Measurements from ENCODE around the gene HTR3A. TPM values are rescaled to one million over a fixed set of nuclear protein-coding genes. Genes with fewer than 3 reads are reported as not detected.

HTR3A gene
- total and polyA plus RNA-seq, 7 experiments from 2014 or later = not detected

DNA sequence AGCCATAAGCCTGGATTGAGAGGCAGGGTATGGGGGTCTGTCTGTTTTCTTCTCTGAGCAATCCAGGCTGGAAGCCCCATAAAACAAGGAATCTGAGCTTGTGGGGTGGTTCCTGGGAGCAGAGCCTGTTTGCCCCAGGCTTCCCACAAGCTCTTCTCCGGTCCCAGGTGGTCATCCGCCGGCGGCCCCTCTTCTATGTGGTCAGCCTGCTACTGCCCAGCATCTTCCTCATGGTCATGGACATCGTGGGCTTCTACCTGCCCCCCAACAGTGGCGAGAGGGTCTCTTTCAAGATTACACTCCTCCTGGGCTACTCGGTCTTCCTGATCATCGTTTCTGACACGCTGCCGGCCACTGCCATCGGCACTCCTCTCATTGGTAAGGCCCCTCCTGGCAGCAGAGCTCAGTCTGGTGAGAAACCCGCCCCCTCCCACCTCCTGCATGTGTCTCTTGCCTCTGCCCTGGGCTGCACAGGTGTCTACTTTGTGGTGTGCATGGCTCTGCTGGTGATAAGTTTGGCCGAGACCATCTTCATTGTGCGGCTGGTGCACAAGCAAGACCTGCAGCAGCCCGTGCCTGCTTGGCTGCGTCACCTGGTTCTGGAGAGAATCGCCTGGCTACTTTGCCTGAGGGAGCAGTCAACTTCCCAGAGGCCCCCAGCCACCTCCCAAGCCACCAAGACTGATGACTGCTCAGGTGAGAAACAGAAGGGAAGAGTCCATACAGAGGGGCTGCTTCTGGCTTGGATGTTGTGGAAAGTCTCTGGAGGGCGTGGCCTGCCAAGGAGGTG is 11.6 kb downstream of the HTR3A start:
- H3K4me1 ChIP-seq (ENCODE audit: control insufficient read depth in 2 of 2, insufficient read depth in 2 of 2, low read length in 2 of 2) = no peaks in the 10 kb centered on the region
- no peaks in the 10 kb centered on the region for H3K36me3 ChIP-seq (ENCODE audit: control insufficient read depth in 2 of 3, insufficient read depth in 3 of 3, low read length in 3 of 3)
- no peak overlapping the region for H3K27ac ChIP-seq (ENCODE audit: low read depth, low read length)
- no peak for DNase-seq
- H3K9me3 ChIP-seq (ENCODE audit: control insufficient read depth in 2 of 3, low read length in 3 of 3) = no peaks in the 10 kb centered on the region
- ATAC-seq = no peak
- peaks cover 6 to 37% (median 22%) of the 10 kb centered on the region in 5 donors for H3K27me3 Mint-ChIP-seq
- H3K36me3 Mint-ChIP-seq = no peaks in the 10 kb centered on the region
- H3K4me1 Mint-ChIP-seq = peaks cover 0 to 2% (median 0%) of the 10 kb centered on the region in 7 donors
- H3K4me3 ChIP-seq (ENCODE audit: low read length) = no peak overlapping the region
- intact Hi-C loops (cut with micrococcal nuclease) = no loop called here
- H3K27ac Mint-ChIP-seq = no peak overlapping the region
- POLR2A ChIA-PET = no interaction called here
- H3K27me3 ChIP-seq (ENCODE audit: control insufficient read depth in 2 of 2, insufficient read depth in 2 of 2, low read length in 2 of 2) = no peaks in the 10 kb centered on the region
- peaks cover 0 to 5% (median 0%) of the 10 kb centered on the region in 11 donors for H3K9me3 Mint-ChIP-seq
- H3K4me3 Mint-ChIP-seq = no peak overlapping the region
- CTCF ChIA-PET = no interaction called here

DNA sequence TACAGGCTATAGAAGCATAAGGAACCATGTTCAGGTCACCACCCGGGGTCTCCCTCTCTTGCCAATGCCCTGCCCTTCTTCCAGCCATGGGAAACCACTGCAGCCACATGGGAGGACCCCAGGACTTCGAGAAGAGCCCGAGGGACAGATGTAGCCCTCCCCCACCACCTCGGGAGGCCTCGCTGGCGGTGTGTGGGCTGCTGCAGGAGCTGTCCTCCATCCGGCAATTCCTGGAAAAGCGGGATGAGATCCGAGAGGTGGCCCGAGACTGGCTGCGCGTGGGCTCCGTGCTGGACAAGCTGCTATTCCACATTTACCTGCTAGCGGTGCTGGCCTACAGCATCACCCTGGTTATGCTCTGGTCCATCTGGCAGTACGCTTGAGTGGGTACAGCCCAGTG is 14.5 kb downstream of the HTR3A start:
- intact Hi-C loops (cut with micrococcal nuclease) = no loop called here
- ChIA-PET POLR2A (no interaction called here), CTCF (interaction anchor here (0.7 to 7.5 kb wide), 2 partner anchors 272 to 1643 kb away, joined by 3 to 117 read pairs; no protein-coding TSS in a partner anchor)
- H3K27me3 Mint-ChIP-seq = peaks cover 2 to 39% (median 30%) of the 10 kb centered on the region in 5 donors
- ATAC-seq (no peak), DNase-seq (no peak)
- peaks cover 0 to 5% (median 0%) of the 10 kb centered on the region in 11 donors for H3K9me3 Mint-ChIP-seq
- H3K4me1 ChIP-seq (ENCODE audit: control insufficient read depth in 2 of 2, insufficient read depth in 2 of 2, low read length in 2 of 2) = no peaks in the 10 kb centered on the region
- H3K36me3 Mint-ChIP-seq = no peaks in the 10 kb centered on the region
- H3K4me3 ChIP-seq (ENCODE audit: low read length) = no peak overlapping the region
- no peaks in the 10 kb centered on the region for H3K27me3 ChIP-seq (ENCODE audit: control insufficient read depth in 2 of 2, insufficient read depth in 2 of 2, low read length in 2 of 2)
- H3K4me3 Mint-ChIP-seq = no peak overlapping the region
- H3K27ac Mint-ChIP-seq = no peak overlapping the region
- H3K9me3 ChIP-seq (ENCODE audit: control insufficient read depth in 2 of 3, low read length in 3 of 3) = no peaks in the 10 kb centered on the region
- no peak overlapping the region for H3K27ac ChIP-seq (ENCODE audit: low read depth, low read length)
- H3K36me3 ChIP-seq (ENCODE audit: control insufficient read depth in 2 of 3, insufficient read depth in 3 of 3, low read length in 3 of 3) = no peaks in the 10 kb centered on the region
- peaks cover 0 to 2% (median 0%) of the 10 kb centered on the region in 7 donors for H3K4me1 Mint-ChIP-seq

DNA sequence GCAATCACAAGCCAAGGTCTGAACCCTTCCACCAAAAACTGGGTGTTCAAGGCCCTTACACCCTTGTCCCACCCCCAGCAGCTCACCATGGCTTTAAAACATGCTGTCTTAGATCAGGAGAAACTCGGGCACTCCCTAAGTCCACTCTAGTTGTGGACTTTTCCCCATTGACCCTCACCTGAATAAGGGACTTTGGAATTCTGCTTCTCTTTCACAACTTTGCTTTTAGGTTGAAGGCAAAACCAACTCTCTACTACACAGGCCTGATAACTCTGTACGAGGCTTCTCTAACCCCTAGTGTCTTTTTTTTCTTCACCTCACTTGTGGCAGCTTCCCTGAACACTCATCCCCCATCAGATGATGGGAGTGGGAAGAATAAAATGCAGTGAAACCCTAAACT is 15.0 kb downstream of the HTR3A start:
- Histone ChIP-seq H3K4me3 (ENCODE audit: low read length) (no peak overlapping the region), H3K36me3 (ENCODE audit: control insufficient read depth in 2 of 3, insufficient read depth in 3 of 3, low read length in 3 of 3) (no peaks in the 10 kb centered on the region), H3K9me3 (ENCODE audit: control insufficient read depth in 2 of 3, low read length in 3 of 3) (no peaks in the 10 kb centered on the region), H3K27me3 (ENCODE audit: control insufficient read depth in 2 of 2, insufficient read depth in 2 of 2, low read length in 2 of 2) (no peaks in the 10 kb centered on the region), H3K4me1 (ENCODE audit: control insufficient read depth in 2 of 2, insufficient read depth in 2 of 2, low read length in 2 of 2) (no peaks in the 10 kb centered on the region), H3K27ac (ENCODE audit: low read depth, low read length) (no peak overlapping the region)
- CTCF ChIA-PET = interaction anchor here (7.5 kb wide), 1 partner anchor 272 kb away, joined by 117 read pairs; no protein-coding TSS in a partner anchor
- intact Hi-C loops (cut with micrococcal nuclease) = loop anchor here in 1 of 2 donors (10.0 kb wide), 1 partner anchor 95 kb away; no protein-coding TSS in a partner anchor
- Mint-ChIP-seq H3K4me3 (no peak overlapping the region), H3K4me1 (peaks cover 0 to 6% (median 2%) of the 10 kb centered on the region in 7 donors), H3K36me3 (no peaks in the 10 kb centered on the region), H3K9me3 (peaks cover 0 to 5% (median 0%) of the 10 kb centered on the region in 11 donors), H3K27ac (no peak overlapping the region), H3K27me3 (peaks cover 2 to 43% (median 30%) of the 10 kb centered on the region in 5 donors)
- ATAC-seq (no peak), DNase-seq (no peak)
- POLR2A ChIA-PET = no interaction called here

DNA sequence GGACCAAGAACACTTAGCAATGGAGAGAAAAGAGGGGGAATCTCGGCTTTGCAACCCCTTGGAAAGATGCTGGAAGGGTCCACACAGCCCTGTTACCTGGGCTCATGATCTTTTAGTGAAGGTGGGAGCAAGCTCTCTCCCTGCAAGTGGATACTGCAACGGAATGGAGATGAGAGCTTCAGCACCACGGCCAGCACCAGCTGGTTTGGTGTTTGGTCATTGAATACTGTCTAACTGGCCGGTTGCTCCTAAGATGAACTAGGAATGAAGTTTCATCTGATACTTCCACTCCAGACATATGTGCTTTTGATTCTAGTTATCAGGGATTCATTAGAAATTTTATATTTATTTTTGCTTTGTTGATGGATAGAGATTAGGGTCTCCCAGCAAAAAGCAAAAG is 16.3 kb downstream of the HTR3A start:
- Histone ChIP-seq H3K27me3 (ENCODE audit: control insufficient read depth in 2 of 2, insufficient read depth in 2 of 2, low read length in 2 of 2) (no peaks in the 10 kb centered on the region), H3K4me1 (ENCODE audit: control insufficient read depth in 2 of 2, insufficient read depth in 2 of 2, low read length in 2 of 2) (no peaks in the 10 kb centered on the region), H3K4me3 (ENCODE audit: low read length) (no peak overlapping the region), H3K9me3 (ENCODE audit: control insufficient read depth in 2 of 3, low read length in 3 of 3) (no peaks in the 10 kb centered on the region), H3K36me3 (ENCODE audit: control insufficient read depth in 2 of 3, insufficient read depth in 3 of 3, low read length in 3 of 3) (no peaks in the 10 kb centered on the region), H3K27ac (ENCODE audit: low read depth, low read length) (no peak overlapping the region)
- ChIA-PET CTCF (interaction anchor here (1.2 to 7.5 kb wide), 2 partner anchors 37 to 271 kb away, joined by 3 to 117 read pairs; no protein-coding TSS in a partner anchor), POLR2A (no interaction called here)
- H3K4me1 Mint-ChIP-seq = peaks cover 0 to 12% (median 5%) of the 10 kb centered on the region in 7 donors
- peaks cover 0 to 5% (median 0%) of the 10 kb centered on the region in 11 donors for H3K9me3 Mint-ChIP-seq
- peaks cover 2 to 43% (median 29%) of the 10 kb centered on the region in 5 donors for H3K27me3 Mint-ChIP-seq
- H3K4me3 Mint-ChIP-seq = no peak overlapping the region
- DNase-seq = peak in 1 of 9 donors; percentile 7
- H3K27ac Mint-ChIP-seq = no peak overlapping the region
- no peaks in the 10 kb centered on the region for H3K36me3 Mint-ChIP-seq
- no peak for ATAC-seq
- intact Hi-C loops (cut with micrococcal nuclease) = loop anchor here in 1 of 2 donors (10.0 kb wide), 1 partner anchor 96 kb away; no protein-coding TSS in a partner anchor

DNA sequence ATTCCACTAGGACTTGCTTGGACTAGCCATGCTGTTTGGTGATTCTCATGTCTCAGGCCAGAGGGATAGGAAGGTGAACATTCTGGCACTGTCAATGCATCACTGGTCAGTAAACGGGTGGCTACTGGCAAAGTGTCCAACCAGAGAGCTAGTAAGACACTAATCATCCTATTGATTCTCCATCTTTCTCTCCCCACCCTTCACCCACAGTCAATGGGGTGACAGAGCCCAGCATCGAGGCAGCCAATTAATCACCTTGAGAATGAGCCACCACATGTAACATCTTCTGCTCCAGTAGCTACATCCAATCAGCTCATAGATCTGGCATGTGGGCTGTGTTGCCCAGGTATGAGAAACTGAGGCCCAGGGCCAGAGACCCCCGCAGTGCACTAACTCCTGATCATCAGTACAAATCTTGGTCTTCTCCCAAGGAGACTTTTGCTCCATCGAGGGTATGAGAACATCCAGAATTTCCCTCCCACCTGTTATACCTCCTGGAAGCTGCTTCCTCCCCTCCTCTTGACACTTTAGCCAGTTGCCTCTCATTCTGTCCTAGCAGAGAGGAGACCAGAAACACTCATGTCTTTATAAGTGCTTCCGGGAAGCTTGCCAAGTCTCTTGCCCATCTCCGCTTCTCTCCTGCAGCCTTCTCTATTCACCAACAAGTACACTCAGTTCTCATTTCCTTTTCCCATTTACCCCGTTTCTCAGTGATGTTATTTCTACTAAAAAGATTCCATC is 17.0 kb downstream of the HTR3A start:
- ATAC-seq (no peak), DNase-seq (no peak)
- Mint-ChIP-seq H3K36me3 (no peaks in the 10 kb centered on the region), H3K9me3 (peaks cover 0 to 5% (median 0%) of the 10 kb centered on the region in 11 donors), H3K4me1 (peaks cover 0 to 12% (median 5%) of the 10 kb centered on the region in 7 donors), H3K4me3 (no peak overlapping the region), H3K27ac (no peak overlapping the region), H3K27me3 (peaks cover 2 to 38% (median 29%) of the 10 kb centered on the region in 5 donors)
- Histone ChIP-seq H3K9me3 (ENCODE audit: control insufficient read depth in 2 of 3, low read length in 3 of 3) (no peaks in the 10 kb centered on the region), H3K27ac (ENCODE audit: low read depth, low read length) (no peak overlapping the region), H3K4me3 (ENCODE audit: low read length) (no peak overlapping the region), H3K27me3 (ENCODE audit: control insufficient read depth in 2 of 2, insufficient read depth in 2 of 2, low read length in 2 of 2) (no peaks in the 10 kb centered on the region), H3K4me1 (ENCODE audit: control insufficient read depth in 2 of 2, insufficient read depth in 2 of 2, low read length in 2 of 2) (no peaks in the 10 kb centered on the region), H3K36me3 (ENCODE audit: control insufficient read depth in 2 of 3, insufficient read depth in 3 of 3, low read length in 3 of 3) (no peaks in the 10 kb centered on the region)
- intact Hi-C loops (cut with micrococcal nuclease) = loop anchor here in 1 of 2 donors (10.0 kb wide), 1 partner anchor 97 kb away; no protein-coding TSS in a partner anchor
- ChIA-PET CTCF (interaction anchor here (1.2 to 7.5 kb wide), 3 partner anchors 36 to 270 kb away, joined by 3 to 117 read pairs (median 7); no protein-coding TSS in a partner anchor), POLR2A (no interaction called here)

DNA sequence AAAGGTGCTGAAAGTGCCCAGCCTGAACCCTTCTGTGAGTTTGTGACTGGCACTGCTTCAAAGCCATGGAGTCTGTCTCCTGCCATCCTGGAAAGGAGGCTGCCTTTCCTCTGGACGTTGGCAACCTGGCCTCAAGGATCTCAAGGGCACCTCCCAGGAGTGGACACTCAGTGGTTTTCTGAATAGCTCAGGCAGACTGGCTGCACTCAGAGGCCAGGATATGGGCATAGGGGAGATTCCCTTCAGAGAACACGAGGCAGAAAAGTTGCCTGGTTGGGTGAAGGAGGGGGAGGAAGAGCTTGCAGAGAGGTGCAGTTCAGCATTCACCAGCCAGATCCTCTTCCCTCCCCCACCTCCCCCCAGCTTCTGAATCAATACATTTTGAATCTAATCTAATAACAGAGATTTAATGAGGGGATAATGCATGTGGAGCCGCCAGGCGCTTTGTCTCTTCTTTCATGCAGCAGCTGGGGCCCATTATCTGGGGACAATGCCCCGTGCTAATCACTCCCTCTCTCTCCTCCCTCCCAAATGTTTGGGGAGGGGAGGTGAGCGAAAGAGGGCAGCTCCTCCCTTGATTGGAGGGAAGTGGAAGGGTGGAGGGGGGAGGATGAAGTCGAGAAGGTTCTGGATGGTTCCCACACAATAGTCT is 17.7 kb downstream of the HTR3A start:
- Histone ChIP-seq H3K27ac (ENCODE audit: low read depth, low read length) (no peak overlapping the region), H3K4me1 (ENCODE audit: control insufficient read depth in 2 of 2, insufficient read depth in 2 of 2, low read length in 2 of 2) (no peaks in the 10 kb centered on the region), H3K27me3 (ENCODE audit: control insufficient read depth in 2 of 2, insufficient read depth in 2 of 2, low read length in 2 of 2) (no peaks in the 10 kb centered on the region), H3K4me3 (ENCODE audit: low read length) (no peak overlapping the region), H3K36me3 (ENCODE audit: control insufficient read depth in 2 of 3, insufficient read depth in 3 of 3, low read length in 3 of 3) (no peaks in the 10 kb centered on the region), H3K9me3 (ENCODE audit: control insufficient read depth in 2 of 3, low read length in 3 of 3) (no peaks in the 10 kb centered on the region)
- ChIA-PET CTCF (interaction anchor here (1.0 to 7.5 kb wide), 6 partner anchors 9 to 269 kb away, joined by 3 to 117 read pairs (median 6); no protein-coding TSS in a partner anchor), POLR2A (no interaction called here)
- Mint-ChIP-seq H3K27me3 (peaks cover 2 to 42% (median 29%) of the 10 kb centered on the region in 5 donors), H3K4me1 (peaks cover 0 to 12% (median 5%) of the 10 kb centered on the region in 7 donors), H3K9me3 (peaks cover 0 to 5% (median 0%) of the 10 kb centered on the region in 11 donors), H3K36me3 (no peaks in the 10 kb centered on the region), H3K27ac (no peak overlapping the region), H3K4me3 (no peak overlapping the region)
- ATAC-seq (no peak), DNase-seq (no peak)
- intact Hi-C loops (cut with micrococcal nuclease) = loop anchor here in 1 of 2 donors (10.0 kb wide), 1 partner anchor 98 kb away; no protein-coding TSS in a partner anchor
